HG03342 (cell line): ENCODE results near the gene TTI1.

Source experiments
- ATAC-seq: cut with Tn5 transposase; IDR thresholded peaks from one replicate; pipeline ENCODE4 v1.9.1; 2021; ENCODE audit warnings: mild to moderate bottlenecking, moderate library complexity; ENCODE audit not compliant: unreplicated experiment

Gene TTI1

DNA sequence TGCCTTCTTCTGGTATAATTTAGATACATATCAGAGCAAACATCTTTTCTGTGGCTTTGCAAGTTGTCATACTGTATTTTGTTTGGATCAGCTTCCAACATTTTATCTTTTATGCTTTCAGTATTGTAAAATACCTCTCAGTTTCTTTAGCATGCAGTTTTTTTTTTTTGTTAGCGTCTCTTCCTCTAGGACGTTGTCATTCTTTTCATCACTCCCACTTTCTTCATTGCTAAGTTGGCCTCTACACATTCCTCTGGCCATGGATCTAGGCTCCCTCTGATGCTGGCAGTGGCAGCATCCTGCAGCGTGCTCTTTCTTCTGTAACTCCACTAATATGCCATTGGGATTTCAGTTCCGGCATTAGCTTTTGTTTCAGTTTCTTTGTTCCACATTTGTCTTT is 22.0 kb upstream of the TTI1 start:
- no peak for ATAC-seq

DNA sequence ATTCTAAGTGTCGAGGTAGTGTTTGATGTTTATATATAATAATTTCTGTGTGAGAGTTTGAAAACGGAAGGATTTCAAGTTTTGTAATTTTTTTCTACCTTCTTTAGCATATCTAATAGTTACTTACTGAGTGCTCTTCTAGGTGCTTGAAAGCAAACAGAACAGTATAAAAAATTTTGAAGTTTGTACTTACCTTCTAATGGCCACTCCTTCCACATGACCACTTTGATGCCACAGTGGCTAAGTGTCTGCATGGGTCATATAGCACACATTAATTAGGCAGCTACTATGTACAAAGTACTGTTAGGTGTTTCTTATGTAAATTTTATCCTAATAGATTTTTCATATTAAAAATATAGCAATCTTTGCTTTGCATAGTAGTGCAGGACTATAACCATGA is 21.4 kb upstream of the TTI1 start:
- ATAC-seq: no peak

DNA sequence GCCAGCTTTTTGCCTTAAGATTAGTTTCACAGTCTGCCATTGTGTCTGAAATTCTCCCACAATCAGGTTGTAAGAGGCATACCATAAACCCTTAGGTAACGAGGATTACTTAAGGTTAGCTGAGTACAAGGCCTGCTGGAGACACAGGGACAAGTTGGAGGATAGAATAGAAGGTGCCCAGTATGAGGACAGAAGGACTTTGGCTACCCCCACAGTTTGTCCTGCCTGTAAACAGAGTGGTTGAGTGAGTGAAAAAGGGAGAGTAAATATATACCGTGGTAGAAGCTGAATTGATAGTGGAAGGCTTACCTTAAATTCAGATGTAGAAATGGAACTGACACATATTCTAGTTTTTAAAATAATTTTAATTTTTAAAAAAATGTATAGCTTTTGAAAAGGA is 19.6 kb upstream of the TTI1 start:
- no peak for ATAC-seq

DNA sequence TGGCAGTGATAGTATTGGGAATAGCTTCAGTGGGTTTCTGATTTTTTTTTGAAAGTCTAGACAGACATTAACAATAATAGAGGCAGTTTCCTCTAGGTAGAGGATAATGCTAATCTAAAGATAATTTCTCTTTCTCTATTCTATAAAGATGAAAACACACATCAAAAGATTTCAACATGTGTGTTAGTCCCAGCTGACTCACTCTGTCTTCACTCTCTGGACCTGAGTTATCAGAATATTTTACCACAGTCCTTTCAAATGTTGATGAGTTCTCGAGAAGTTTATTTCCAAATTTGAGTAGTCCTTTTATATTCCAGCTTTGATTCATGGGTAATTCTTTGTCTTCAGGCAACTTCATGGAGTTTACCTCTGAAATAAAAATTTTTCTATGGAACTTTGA is 17.4 kb upstream of the TTI1 start:
- no peak for ATAC-seq

DNA sequence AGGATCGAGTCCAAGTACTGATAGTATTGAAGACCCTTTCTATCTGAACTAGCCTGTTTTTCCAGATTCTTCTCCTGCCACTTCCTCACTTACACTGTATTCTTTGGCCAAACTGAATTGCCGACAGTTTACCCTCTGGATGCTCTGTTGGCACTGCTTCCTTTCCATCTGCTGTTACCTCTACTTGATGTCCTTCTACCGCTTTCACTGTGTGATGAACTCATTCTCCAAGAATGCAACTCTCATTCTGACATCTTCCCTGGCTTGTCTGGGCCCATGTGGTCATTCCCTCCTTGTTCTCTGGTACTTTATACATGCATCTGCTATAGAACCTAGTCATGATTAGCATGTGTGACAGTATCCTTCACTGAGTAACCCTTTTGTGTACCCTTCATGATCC is 16.5 kb upstream of the TTI1 start:
- no peak for ATAC-seq

DNA sequence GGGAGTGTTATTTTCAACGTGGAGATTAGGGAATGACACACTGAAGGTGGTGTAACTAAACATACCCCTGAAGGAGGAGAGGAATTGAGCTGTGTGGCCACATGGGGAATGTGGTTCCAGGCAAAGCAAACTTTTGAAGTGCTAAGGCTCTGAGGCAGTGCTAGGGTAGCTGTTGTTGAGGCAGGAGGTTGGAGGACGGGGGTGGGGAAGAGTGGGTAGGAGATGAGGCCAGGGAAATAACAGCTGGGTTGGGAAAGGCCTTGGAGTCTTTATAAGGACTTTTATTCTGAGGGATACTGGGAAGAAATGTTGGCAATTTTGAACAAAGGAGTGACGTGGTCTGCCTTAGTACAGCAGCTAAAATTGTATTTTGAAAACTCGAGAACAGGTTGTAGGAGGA is 13.3 kb upstream of the TTI1 start:
- ATAC-seq: no peak

DNA sequence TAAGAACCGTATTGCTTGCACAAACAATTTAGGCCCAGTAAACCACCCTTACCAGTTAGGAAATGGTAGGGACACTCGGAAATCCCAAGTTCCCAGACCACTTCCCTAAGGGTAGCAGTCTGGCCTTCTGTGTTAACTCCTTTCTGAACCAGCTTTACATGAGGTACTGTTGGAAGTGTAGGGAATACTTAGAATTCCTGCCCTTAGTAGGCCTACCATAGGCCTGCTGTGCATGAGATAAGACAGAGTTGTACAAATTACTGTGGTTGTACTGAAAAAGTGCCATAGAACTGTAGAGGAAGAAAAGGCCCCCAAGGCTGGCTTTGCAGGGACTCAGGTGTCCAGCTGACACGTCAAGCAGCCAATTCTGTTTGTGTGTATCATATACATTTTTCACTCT is 11.4 kb upstream of the TTI1 start:
- no peak for ATAC-seq

DNA sequence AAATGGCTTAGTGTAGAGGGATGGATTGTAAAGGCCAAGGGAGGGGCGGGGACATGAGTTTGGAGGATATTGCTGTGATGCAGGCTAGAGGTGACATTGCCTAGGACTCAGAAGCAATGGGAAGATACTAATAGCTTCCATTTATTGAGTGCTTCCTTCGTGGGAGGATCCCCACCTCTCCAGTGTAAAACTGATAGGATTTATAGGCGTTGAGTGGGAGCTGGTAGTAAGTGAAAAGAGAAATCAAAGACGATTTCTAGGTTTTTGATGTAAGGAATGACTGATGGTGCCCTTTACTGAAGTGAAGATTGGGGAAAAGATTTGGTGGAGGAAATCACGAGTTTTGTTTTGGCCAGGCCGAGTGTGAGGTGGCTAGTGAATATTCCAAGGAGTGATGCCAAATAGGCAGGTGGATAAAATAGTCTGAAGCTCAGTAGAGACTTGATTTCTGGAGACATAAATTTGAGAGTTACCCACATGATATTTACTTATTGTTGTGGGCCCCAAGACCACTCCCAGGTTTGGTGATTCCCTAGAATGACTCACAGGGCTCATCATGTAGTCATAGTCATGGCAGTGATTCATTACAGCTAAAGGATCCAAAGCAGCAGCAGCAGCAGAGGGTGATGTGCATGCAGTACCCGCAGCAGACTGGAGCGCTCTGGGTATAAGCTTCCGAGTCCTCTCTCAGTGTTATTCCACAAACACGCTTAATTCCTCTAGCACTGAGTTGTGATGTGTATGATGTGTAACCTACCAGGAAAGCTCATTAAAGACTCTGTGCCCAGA is 10.4 kb upstream of the TTI1 start:
- ATAC-seq: no peak

DNA sequence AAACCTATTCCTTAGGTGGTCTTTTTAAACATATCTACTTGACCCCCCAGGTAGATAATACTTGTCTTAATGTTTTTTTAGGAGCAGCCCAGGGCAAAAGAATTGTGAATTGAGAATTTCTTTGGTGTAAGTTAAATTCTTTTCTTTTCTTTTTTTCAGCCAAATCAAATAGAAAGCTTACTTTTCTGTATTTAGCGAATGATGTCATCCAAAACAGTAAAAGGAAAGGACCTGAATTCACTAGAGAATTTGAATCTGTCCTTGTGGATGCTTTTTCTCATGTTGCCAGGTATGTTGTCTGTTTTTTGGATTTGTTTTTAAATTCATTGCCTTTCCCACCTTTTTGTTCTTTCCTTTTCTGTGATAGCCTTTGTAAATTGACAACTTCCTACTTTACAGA is 7.0 kb upstream of the TTI1 start:
- ATAC-seq: no peak

DNA sequence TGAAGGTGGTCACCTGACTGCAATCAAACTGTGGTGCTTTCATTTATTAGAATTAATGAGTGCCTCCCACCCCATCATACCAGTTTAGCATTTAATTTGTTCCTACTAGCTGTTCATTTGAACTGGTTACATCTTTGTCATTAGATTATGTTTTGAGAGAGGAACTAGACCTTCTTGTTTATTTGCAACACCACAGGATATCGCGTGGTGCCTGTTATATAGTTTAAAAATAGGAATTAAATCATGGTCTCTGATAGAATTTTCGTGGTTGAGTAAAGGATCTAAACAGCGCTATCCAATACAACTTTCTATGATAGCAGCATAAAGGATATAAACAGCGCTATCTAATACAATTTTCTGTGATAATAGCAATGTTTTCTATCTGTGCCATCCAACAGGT is 3.1 kb upstream of the TTI1 start:
- ATAC-seq: no peak

DNA sequence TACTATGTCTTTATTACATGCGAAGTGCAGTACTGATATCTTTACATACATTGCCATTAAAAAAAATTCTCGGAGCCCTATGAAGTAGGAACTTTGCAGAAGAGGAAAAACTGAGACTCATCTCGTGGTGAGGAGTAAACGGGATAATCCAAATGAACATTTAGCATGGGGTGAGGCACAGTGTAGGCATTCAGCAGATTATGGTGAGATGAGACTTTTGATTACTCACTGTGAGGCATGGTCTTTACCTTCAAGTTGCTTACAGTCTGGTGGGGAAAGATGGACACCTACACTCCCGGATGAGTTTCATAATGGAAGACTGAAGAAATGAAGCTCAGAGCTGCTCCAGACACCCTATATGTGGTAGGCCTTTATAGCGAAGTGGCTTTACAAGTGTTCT is 1.7 kb upstream of the TTI1 start:
- no peak for ATAC-seq

DNA sequence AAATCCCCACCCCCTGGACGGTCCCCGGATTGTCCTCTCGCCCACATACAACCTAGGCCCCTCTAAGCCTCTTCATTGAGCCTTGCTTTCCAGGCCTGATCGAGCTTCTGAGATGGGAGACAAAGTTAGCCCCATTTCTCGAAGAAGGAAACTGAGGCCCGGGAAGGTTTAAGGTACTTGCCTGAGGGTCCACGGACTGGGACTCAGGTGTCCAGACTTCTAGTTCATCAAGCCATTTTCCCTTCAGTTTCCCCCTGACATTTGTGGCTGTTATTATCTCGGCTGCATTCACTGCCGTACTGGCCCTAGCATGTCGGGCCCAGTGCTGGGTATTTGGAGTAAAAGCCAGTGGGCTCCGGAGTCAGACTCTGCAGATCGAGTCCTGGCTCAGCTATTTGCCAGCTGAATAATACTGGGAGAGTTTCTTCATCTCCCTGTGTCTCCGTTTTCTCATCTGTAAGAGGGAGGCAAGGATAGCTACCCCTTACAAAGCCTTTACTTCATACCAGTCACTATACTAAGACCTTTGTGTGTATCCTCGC is 923 bp upstream of the TTI1 start:
- ATAC-seq: no peak

DNA sequence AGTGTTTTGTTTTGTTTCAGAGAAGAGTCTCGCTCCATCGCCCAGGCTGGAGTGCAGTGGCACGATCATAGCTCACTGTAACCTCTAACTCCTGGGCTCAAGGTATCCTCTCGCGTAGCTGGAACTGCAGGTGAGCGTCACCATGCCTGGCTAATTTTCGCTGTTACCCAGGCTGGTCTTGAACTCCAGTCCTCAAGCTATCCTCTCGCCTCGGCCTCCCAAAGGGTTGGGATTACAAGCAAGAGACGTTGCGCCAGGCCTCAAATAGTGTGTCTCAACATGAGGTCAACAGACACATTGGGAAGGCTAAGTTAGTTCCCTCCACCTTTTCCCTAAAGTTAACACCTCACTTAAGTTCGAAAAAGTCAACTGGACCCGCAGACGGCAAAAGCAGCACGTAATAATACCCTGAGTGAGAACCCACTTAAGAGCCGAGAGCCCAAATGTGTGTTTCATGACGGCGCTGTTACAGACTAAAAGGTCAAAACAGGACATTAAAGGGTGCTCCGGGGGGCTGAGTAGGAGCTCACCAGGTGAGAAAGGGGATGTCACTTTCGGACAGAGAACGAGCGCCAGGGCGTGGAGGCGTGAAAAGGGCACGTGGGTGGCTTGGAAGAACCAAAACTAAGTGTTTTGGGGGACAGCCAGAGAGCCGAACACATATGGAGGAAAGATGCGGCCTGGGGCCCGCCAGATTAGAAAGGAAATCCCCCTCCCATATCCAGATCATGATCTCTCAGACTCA is 499 bp downstream of the TTI1 start:
- peak; percentile 44 for ATAC-seq

DNA sequence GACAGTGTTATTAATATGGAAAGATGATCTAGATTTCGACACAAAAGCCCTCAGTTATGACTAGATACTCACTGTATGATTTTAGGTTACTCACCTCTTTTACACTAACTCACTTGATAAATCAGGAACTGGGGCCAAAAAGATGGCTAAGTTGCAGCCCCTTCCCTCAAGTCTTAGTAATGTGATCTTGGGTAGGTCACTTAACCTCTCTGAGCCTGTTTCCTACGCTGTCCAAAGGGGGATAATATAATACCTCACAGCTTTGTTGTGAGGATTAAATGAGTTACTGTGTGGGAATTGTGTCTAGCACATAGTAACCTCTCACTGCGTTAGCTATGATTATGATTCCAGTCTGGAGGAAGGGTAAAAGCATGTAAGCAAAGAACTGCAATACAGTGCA is 1.3 kb downstream of the TTI1 start:
- no peak for ATAC-seq

DNA sequence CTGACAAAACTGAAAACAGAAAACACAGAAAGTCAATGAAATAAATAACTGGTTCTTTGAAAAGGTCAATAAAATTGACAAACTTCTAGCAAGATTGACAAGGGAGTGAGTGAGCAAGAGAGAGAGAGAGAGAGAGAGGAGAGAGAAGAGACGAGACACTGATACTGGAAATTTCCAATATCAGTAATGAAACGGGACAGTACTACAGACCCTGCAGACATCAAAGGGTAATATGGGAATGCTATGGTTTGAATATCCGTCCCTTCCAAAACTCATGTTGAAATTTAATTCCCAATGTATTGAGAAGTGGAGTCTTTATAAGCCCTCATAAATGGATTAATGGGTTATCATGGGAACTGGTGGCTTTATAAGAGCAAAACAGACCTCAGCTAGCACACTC is 3.8 kb downstream of the TTI1 start:
- no peak for ATAC-seq

DNA sequence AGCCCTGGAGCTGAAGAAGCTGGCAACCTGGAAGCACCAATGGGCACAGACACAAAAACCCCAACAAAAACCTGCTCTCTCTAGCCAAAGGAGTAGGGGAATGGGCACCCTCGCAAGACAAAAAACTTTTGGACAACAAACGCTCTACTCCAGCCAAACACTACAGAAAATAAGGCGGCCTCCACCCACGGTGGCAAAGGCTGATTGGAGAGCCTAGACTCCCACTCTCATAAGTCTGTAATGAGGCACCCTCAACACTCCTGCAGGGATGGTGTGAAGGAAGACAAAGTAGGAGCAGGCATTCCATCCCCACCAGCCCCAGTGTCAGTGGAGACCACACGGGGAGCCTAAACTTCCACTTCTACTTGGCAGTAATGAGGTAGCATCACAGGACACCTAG is 8.8 kb downstream of the TTI1 start:
- no peak for ATAC-seq

DNA sequence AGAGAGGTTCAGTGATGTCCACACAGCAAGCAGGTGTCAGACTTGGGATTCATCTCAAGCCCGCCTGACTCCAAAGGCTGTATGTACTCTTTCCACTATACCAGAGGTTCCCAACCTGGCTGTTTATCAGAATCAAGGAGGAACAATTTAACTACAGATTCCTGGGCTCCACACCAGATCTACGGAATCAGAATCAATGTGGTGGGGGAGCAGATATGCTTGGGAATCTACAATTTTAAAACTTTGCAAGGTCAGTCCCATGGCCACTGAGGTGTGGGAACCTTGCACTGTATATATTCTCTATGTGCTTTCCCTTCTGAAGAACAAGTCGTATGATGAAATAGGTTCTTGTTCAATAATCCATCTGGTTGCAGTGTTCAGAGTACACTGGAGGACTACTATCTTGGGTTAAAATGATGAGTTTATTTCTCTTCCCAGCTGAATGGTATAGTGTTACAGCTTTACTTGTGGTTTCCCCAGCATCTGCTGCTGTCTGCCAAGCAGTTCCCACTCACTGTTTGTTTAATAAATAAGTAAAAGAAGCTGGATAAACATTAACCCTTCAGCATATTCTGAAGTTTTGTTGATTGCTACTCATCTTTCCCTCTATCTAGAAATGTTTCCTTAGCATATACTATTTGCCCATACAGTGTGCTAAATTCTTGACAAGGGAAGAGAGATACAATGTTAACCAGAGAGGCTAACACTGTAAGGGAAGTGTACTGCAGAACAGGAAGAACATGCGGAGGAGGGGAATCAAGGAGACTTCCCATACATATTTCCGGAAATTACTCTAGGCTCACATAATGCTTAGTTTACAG is 9.9 kb downstream of the TTI1 start:
- ATAC-seq: no peak

DNA sequence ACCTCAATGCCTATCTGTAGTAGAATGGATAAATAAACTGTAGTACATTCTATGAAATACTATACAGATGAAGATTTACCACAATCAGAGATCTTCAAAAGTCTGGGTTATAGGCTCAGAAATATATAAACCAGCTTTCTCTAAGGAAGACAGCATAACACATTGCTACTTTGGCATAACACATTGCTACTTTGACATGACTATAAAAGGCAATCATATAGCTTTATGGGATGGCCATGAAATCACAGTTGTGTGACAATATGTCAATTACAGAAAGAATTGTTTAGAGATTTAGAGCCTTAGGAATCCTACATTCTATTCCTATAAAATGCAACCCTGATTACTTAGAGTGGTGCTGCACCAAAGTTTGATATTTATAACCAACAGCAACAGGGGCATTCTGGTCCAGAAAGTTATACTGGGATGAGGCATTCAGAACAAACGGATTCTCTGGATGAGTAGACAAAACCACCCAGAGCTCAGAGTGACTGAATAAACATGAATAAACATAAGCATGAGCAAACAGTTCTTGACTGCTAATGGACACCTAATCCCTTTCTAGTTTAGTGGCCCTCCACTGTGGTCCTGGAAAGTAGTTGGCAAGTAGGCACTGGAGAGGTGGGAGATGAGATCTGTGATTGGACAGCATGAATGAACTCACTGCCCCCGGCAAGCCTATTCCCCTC is 12.0 kb downstream of the TTI1 start:
- no peak for ATAC-seq

DNA sequence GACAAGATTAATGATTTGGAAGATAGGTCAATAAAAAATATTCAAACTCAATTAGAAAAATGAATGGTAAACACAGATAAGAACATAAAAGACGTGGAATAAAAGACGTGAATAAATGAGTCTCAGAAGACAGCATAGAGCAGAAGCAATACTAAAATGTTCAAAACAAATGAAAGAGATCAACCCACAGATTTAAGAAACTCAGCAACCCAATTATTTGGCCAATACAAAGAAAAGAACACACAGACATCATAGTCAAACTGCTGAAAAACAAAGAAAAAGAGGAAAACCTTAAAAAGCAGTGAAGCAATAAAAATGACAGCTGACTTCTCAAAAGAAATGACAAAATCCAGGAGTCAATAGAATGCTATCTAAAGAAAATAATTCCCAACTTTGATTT is 14.9 kb downstream of the TTI1 start:
- ATAC-seq: no peak

DNA sequence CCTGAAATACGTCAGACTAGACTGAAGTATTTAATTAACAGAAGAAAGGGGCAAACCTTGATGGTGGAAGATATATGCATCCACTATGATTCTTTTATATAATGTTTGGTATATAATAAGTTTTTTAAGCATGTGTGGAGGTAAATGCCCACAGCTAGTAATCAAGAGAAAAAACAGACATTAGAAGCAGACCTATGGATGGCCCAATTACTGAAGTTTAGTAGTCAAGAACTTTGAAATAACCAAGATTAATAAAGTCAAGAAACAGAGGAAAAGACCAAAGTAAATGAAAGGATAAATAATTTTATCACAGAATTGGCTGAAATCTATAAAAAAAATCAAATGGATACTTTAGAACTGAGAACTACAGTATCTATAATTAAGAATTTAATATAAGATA is 15.3 kb downstream of the TTI1 start:
- ATAC-seq: no peak

DNA sequence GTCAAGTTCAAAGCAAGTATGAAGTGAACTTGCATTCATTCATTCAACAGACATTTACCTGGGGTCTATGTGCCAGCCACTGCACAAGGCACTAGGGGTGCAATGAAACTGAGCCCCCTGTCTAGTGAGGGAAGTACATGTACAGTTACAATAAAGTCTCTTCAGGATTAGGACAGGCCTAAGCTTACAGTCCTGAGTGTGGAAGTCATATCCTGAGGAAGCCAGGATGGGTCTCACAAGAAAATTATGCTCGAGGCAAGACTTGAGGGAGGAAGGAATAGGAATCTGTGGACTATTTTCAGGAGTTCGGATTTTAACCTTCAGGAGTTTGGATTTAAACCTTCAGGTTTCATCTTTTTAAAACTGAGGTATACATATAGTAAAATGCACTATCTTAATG is 19.4 kb downstream of the TTI1 start:
- no peak for ATAC-seq
